ENCODE results near the gene MLXIP.
"Not testable (repeated sequence)": the region's sequence is repeated elsewhere in the genome, so short reads cannot be mapped to it uniquely, and the experiment has no call there.

Gene MLXIP

GRCh38 chr12:122096591-122097149 lies 18.1 kb downstream of the MLXIP start:
- DNase-seq, result no peak

DNA sequence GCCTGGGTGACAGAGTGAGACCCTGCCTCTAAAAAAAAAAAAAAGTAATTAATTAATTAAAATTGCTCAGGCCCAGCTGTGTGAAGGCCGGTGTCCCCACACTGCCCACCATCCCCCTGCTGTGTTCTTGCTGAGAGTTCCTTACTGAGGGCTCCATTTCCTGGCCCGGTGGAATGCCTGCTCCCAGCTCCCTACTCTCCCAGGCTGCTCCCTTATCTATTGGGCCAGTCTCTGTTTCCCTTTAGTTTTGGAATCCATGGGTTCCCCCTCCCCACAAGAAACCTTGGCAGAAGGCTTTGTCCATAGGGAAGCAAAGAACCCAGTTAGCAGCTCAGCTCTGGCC lies 19.0 kb downstream of the MLXIP start:
- DNase-seq, result no peak

GRCh38 chr12:122097927-122098756 lies 19.6 kb downstream of the MLXIP start:
- DNase-seq, result no peak

DNA sequence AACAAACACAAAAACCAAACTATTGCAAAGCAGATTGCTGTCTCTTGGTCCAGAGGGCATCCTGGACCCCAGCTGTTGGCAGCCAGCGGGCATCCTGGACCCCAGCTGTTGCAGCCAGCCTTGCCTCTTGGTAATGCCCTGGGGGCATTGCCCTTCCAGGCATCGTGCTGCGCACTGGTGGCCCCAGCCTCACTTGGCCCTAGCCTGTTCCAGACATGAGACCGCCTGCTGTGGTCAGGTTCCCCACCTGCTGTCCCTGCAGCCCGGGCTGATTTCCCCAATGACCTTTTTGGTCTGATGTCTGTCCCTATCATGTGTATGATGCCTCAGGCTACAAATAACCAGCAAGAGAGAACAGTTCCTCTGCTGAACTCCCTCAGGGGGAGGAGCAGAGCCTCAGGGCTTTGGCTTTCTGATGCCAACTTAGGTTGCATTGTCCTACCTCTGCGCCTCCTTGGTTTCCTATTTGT lies 20.8 kb downstream of the MLXIP start:
- DNase-seq, result no peak

DNA sequence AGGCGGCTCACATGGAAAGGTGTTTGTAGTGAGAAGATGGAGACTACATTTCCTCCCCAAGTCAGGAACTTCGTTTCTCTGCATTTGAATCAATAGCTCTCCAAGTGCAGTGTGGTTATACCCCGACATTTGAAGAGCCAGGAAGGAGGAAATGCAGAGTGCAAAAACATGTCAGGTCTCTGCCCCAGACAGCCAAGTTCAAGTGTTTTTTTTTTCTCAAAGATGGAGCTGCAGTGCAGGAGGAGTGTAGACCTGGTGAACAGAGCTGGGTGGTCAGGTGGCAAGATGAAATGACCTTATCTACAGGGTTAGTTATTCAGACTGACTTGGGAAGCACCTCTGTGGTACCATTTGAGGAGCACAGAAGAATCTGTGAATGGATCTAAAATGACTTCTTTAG lies 21.3 kb downstream of the MLXIP start:
- DNase-seq, result no peak

GRCh38 chr12:122100568-122100967 lies 22.0 kb downstream of the MLXIP start:
- DNase-seq, result no peak

DNA sequence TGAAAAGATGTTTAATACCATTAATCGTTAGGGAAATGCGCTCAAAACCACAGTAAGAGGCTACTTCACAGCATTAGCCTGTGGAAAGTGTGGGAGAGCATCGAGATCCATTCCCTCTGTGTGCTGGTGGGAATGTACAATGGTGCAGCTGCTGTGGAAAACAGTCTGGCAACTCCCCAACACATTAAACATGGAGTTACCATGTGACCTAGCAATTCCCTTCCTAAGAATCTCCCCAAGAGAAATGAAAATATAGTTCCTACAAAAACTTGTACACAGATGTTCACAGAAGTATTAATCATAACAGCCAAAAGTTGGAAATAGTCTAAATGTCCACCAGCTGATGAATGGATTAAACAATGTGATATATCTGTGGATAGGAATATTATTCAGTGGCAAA lies 23.8 kb downstream of the MLXIP start:
- DNase-seq, result no peak

DNA sequence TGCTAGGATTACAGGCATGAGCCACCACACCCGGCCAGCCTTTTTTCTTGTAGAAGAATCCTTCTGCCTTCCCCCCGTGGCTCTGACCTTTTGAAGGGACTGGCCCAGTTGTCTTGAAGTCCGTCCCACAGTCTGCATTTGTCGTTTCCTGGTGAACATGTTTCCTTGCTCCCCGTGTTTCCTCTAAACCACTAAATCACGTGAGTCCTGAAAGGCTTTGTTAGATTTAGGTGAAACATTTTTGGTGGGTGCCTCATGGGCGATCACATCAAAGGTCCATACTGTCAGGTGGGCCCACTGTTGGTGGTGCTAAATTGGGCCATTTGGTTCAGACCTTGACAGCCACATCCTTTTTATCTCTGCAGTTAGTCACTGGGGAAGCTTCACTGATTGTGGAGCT lies 26.3 kb downstream of the MLXIP start:
- no peak for DNase-seq

- not testable (repeated sequence) for DNase-seq
Measured at GRCh38 chr12:122105496-122105895, 26.9 kb downstream of the MLXIP start.

GRCh38 chr12:122106843-122107242 lies 28.3 kb downstream of the MLXIP start:
- no peak for DNase-seq

DNA sequence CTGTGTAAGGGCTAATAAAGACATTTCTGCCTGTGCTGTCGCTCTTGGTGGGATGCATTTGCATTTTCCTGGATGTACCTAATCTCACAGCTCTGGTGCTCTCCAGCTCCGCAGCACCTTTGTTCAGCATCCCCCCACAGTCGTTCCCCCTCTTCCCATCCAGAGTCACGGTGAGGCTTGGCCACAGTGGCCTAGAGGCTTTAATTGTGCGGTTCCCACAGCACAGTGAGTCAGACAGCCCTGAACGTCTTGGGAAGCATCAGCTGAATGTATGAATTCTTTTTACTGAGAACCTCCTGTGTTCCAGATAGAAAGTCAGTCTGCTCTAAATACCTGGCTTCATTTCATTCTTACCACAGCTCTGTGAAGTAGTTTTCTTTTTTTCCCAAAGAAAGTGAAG lies 28.7 kb downstream of the MLXIP start:
- DNase-seq, result no peak

- no peak for DNase-seq
Measured at GRCh38 chr12:122111089-122111641, 32.6 kb downstream of the MLXIP start.

DNA sequence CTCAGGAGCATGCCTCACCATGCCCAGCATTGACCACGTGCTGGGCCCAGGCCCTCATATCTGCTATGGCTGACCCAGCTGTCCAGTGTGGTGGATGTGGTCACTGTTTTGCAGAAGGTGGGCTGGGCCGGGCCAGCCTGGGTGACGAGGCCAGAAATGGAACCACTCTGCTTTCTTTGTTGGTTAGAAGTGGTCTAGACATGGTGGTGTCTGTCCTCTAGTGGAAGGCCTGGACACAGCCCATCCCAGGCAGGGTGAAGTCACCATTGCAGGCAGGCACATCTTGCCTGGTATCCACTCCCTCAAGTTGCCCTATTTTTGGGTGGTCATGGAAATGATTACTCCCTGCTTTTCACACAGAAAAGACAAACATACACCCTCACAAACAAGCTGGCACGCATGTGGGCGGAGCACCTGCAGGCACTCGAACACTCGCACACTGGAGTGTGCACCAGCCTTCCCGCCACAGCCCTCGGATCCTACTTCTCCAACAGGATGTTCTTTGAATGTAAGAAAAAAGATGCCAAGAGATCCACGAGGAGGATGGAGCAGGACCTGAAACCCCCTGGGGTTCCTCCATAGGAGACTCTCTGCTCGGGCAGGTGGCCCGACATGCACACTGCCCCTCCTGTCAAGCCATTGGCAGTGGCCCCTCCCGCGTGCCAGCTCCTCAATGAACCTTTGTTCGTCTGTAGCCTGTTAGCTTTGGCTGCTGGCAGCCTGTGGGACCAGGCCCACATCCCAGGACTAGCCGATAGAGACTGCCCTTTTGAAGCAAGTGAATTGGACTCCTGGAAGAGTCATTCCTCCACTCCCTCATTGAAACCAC lies 38.4 kb downstream of the MLXIP start:
- no peak for DNase-seq

- DNase-seq, result no peak
Measured at GRCh38 chr12:122117979-122118378, 39.4 kb downstream of the MLXIP start.

- not testable (repeated sequence) for DNase-seq
Measured at GRCh38 chr12:122121341-122121740, 42.8 kb downstream of the MLXIP start.

DNA sequence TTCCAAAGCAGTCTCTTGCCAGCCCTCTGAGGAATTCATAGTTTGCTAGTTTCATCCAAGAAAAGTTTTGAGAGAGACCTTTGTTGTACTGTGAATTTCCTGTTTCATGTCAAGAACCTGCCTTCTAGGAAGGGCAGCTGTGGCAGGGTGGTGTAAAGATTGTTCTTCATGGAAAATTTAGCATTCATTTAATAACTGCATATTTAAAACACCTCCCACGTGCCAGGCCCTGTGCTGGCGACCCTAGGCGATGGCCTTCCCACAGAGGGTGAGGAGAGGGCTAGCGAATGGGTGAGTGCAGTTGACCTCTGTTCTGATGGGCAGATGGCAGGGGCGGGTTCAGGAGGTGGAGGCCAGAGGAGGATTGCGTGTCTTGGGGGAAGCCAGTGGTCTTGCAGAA lies 43.2 kb downstream of the MLXIP start:
- DNase-seq, result no peak

DNA sequence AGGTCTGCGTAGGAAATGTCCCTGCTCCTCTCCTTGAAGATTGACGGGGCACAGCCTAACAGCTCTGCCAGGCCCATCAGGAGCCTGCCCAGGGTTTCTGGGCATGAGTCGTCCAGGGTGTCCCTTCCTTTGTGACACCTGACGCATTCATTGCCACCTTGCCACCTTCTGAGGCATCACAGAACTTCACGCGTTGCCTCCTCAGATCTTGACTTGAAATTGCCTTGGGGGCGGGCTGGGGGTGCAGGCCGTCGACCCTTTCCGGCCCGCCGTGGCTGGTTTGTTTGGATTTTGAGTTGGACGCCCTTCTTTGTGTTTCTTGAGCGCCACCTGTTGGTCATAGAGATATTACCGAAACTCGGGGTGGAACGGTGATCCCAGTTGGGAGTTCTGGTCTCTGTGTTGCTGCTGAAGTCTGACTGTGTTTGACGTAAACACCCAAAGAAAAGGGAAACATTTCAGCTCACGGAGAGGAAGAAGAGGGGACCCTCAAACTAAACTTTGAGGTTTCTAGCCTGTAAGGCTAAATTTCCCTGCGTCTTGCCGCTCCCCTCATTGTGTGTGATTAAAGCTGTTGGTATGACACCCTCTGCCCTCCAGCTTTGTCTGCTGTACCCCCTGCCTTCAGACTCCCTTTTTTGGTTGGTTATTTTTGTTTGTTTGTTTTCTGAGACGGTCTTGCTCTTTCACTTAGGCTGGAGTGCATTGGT lies 44.6 kb downstream of the MLXIP start:
- DNase-seq, result peak; percentile 63 to 81

GRCh38 chr12:122123761-122124145 lies 45.2 kb downstream of the MLXIP start:
- DNase-seq, result no peak

DNA sequence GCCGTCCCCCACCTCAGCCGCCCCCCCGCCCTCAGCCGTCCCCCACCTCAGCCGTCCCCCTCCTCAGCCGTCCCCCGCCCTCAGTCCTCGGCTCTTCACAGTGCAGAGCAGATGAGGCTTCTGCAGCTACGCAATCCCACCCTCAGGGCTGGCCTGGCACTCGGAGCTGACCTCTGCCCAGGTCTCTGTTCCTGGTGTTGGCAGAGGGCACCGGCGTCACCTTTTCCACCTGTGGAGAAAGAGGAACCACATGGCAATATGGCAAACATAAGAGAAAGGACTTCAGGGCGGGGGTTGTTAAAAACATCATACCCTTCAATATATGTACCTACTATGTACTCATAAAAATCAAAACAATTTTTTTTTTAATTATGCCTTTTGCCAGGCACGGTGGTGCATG lies 45.8 kb downstream of the MLXIP start:
- DNase-seq, result no peak

- DNase-seq, result no peak
Measured at GRCh38 chr12:122125452-122126341, 47.1 kb downstream of the MLXIP start.

DNA sequence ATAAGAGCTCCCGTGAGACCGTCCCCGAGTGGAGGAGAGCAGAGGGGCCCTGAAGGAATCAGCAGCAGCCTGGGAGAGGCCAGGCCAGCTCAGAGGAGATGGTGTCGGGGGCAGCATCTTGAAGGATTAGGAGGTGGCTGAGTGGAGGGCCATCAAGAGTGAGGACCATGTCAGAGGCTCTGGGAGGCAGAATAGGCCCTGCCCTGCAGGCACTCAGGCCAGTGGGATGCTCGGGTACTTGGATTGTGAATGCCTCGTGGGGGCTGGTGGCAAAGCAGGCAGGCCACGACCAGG lies 47.7 kb downstream of the MLXIP start:
- DNase-seq, result no peak

All from activated CD4-positive, alpha-beta T cell treated with anti-CD3 and anti-CD28 coated beads for 4 hours (primary cell).